D341Med (cell line): ENCODE measurements around the gene GOT2.
"Not testable (repeated sequence)": the region's sequence is repeated elsewhere in the genome, so short reads cannot be mapped to it uniquely, and the experiment has no call there.

ENCODE experiments used
- DNase-seq: peaks from one replicate; pipeline ENCODE4 v3.0.0; 2012; ENCODE audit warnings: low spot score

GOT2 gene

GRCh38 chr16:58717994-58718393, 16.1 kb downstream of the GOT2 start:
- no peak for DNase-seq

- no peak for DNase-seq
Measured at GRCh38 chr16:58716468-58716867, 17.6 kb downstream of the GOT2 start.

- DNase-seq, result no peak
Measured at GRCh38 chr16:58713742-58714141, 20.4 kb downstream of the GOT2 start.

GRCh38 chr16:58709333-58709732, 24.8 kb downstream of the GOT2 start:
- no peak for DNase-seq

- no peak for DNase-seq
Measured at GRCh38 chr16:58699151-58699550, 35.0 kb downstream of the GOT2 start.

- no peak for DNase-seq
Measured at GRCh38 chr16:58695368-58695767, 38.7 kb downstream of the GOT2 start.

GRCh38 chr16:58692450-58692849, 41.7 kb downstream of the GOT2 start:
- no peak for DNase-seq

- not testable (repeated sequence) for DNase-seq
Measured at GRCh38 chr16:58686985-58687706, 47.0 kb downstream of the GOT2 start.

- no peak for DNase-seq
Measured at GRCh38 chr16:58685084-58685449, 49.0 kb downstream of the GOT2 start.

- DNase-seq, result peak; percentile 93
Measured at GRCh38 chr16:58684354-58685083, 49.6 kb downstream of the GOT2 start, which contains the start of gene SLC38A7. SLC38A7 (minus strand) TSS chr16:58684770; CDS start chr16:58680126, 4,644 bp downstream.

- DNase-seq, result no peak
Measured at GRCh38 chr16:58684001-58684353, 50.1 kb downstream of the GOT2 start.

- DNase-seq, result no peak
Measured at GRCh38 chr16:58679763-58680162, 54.4 kb downstream of the GOT2 start.

- no peak for DNase-seq
Measured at GRCh38 chr16:58678716-58679115, 55.4 kb downstream of the GOT2 start.

GRCh38 chr16:58678269-58678668, 55.8 kb downstream of the GOT2 start:
- no peak for DNase-seq

GRCh38 chr16:58670946-58671583, 63.1 kb downstream of the GOT2 start:
- DNase-seq, result no peak

GRCh38 chr16:58670177-58670576, 63.9 kb downstream of the GOT2 start:
- DNase-seq, result no peak

GRCh38 chr16:58665200-58665599, 68.9 kb downstream of the GOT2 start:
- no peak for DNase-seq

- peak; percentile 65 for DNase-seq
Measured at GRCh38 chr16:58661199-58661830, 72.8 kb downstream of the GOT2 start.

- DNase-seq, result not testable (repeated sequence)
Measured at GRCh38 chr16:58659911-58660310, 74.2 kb downstream of the GOT2 start.

GRCh38 chr16:58658796-58659211, 75.3 kb downstream of the GOT2 start:
- DNase-seq, result no peak
